Gastroesophageal sphincter (tissue), 3 donors: ENCODE data around the gene APOH.

Experiments
- EP300 ChIP-seq: sonication (generic); formaldehyde crosslinking; IDR thresholded peaks from one replicate; pipeline ENCODE4 v1.6.1; 2017; ENCODE audit warnings: antibody characterized with exemption, mild to moderate bottlenecking
- POLR2A ChIP-seq, 2 donors: fragments of 450-650 bp; IDR thresholded peaks; one replicate each; pipeline ENCODE4 v1.6.1; 2017; ENCODE audit warnings: antibody characterized with exemption in 2 of 2, mild to moderate bottlenecking in 2 of 2, moderate library complexity in 1 of 2
- POLR2AphosphoS5 ChIP-seq: sonication (generic); formaldehyde crosslinking; IDR thresholded peaks from one replicate; pipeline ENCODE4 v1.6.1; 2017; ENCODE audit warnings: antibody characterized with exemption
- TF ChIP-seq, protein P1 (sequence below), 4 experiments: fragments of 200-600 bp in 2 of 4; fragments of 450-650 bp in 2 of 4; sonication (generic) in 1 of 4; IDR thresholded peaks; one replicate each; pipeline ENCODE4 v1.5.1; 2017 to 2019; ENCODE audit warnings: antibody characterized with exemption in 4 of 4, mild to moderate bottlenecking in 2 of 4, moderate library complexity in 2 of 4

DNA sequence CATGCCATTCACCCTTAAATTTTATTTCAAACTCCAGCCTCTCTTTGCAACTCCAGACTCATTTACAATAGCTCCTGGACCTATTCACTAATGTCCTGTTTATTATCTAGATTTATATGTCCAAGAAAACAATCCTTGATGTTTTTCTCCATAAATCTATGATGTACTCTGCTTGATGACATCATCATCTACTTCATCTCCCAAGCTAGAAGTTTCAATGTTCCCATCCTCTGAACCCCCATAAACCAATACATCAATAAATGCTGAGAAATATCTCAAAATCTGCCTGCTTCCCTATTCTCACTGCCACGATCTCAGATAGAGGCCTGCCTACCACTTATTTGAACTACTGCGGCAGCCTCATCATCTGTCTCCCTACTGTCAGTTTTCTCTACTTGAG, 41.5 kb downstream of the APOH start:
- TF ChIP-seq, protein P1, sequence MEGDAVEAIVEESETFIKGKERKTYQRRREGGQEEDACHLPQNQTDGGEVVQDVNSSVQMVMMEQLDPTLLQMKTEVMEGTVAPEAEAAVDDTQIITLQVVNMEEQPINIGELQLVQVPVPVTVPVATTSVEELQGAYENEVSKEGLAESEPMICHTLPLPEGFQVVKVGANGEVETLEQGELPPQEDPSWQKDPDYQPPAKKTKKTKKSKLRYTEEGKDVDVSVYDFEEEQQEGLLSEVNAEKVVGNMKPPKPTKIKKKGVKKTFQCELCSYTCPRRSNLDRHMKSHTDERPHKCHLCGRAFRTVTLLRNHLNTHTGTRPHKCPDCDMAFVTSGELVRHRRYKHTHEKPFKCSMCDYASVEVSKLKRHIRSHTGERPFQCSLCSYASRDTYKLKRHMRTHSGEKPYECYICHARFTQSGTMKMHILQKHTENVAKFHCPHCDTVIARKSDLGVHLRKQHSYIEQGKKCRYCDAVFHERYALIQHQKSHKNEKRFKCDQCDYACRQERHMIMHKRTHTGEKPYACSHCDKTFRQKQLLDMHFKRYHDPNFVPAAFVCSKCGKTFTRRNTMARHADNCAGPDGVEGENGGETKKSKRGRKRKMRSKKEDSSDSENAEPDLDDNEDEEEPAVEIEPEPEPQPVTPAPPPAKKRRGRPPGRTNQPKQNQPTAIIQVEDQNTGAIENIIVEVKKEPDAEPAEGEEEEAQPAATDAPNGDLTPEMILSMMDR (IDR thresholded peaks at IDR 0.05): no peak
- no peak for TF ChIP-seq POLR2A (IDR thresholded peaks at IDR 0.05)
- no peak for TF ChIP-seq POLR2AphosphoS5
- no peak for TF ChIP-seq EP300
